ENCODE measurements around the gene CPB2. TPM values are rescaled to one million over a fixed set of nuclear protein-coding genes. Genes with fewer than 3 reads are reported as not detected.

Gene CPB2
- total and polyA plus RNA-seq, 8 donors: 0.17 to 18.4 (median 0.35) TPM

- no peaks in the 10 kb centered on the region for H3K27me3 ChIP-seq
- no peaks in the 10 kb centered on the region for H3K4me1 ChIP-seq
- TF ChIP-seq CTCF (IDR thresholded peaks at IDR 0.05): no peak
- no peaks in the 10 kb centered on the region for H3K9me3 ChIP-seq
- no peak overlapping the region for H3K27ac ChIP-seq
- peaks cover 0 to 98% of the 10 kb centered on the region in 2 donors for H3K36me3 ChIP-seq
- intact Hi-C loops (cut with DNase I): no loop called here
- no peak for DNase-seq
- H3K4me3 ChIP-seq: no peak overlapping the region
- no peak for ATAC-seq
Observed at GRCh38 chr13:46149272-46150133, 44.7 kb upstream of the CPB2 start.

GRCh38 chr13:46146898-46147297, 42.1 kb upstream of the CPB2 start:
- Histone ChIP-seq H3K27me3 (no peaks in the 10 kb centered on the region), H3K4me1 (no peaks in the 10 kb centered on the region), H3K27ac (no peak overlapping the region), H3K36me3 (peaks cover 0 to 98% of the 10 kb centered on the region in 2 donors), H3K4me3 (no peak overlapping the region), H3K9me3 (no peaks in the 10 kb centered on the region)
- ATAC-seq (no peak), DNase-seq (peak in 1 of 4 donors; percentile 45)
- no peak for TF ChIP-seq CTCF (IDR thresholded peaks at IDR 0.05)
- intact Hi-C loops (cut with DNase I): no loop called here

GRCh38 chr13:46145950-46146349, 41.1 kb upstream of the CPB2 start:
- H3K36me3 ChIP-seq: peaks cover 0 to 98% of the 10 kb centered on the region in 2 donors
- ATAC-seq (no peak), DNase-seq (no peak)
- no peaks in the 10 kb centered on the region for H3K4me1 ChIP-seq
- no peaks in the 10 kb centered on the region for H3K9me3 ChIP-seq
- no peaks in the 10 kb centered on the region for H3K27me3 ChIP-seq
- intact Hi-C loops (cut with DNase I): no loop called here
- H3K4me3 ChIP-seq: no peak overlapping the region
- no peak overlapping the region for H3K27ac ChIP-seq
- TF ChIP-seq CTCF (IDR thresholded peaks at IDR 0.05): no peak

- Histone ChIP-seq H3K4me1 (no peaks in the 10 kb centered on the region), H3K36me3 (peaks cover 0 to 98% of the 10 kb centered on the region in 2 donors), H3K27ac (no peak overlapping the region), H3K4me3 (no peak overlapping the region), H3K9me3 (no peaks in the 10 kb centered on the region), H3K27me3 (no peaks in the 10 kb centered on the region)
- no peak for DNase-seq
- ATAC-seq: no peak
- no peak for TF ChIP-seq CTCF (IDR thresholded peaks at IDR 0.05)
- intact Hi-C loops (cut with DNase I): no loop called here
Observed at GRCh38 chr13:46145135-46145534, 40.3 kb upstream of the CPB2 start.

GRCh38 chr13:46143184-46143701, 38.4 kb upstream of the CPB2 start:
- DNase-seq (no peak), ATAC-seq (no peak)
- H3K9me3 ChIP-seq: no peaks in the 10 kb centered on the region
- H3K4me3 ChIP-seq: no peak overlapping the region
- H3K36me3 ChIP-seq: peaks cover 0 to 98% of the 10 kb centered on the region in 2 donors
- H3K4me1 ChIP-seq: no peaks in the 10 kb centered on the region
- TF ChIP-seq CTCF (IDR thresholded peaks at IDR 0.05): no peak
- intact Hi-C loops (cut with DNase I): no loop called here
- H3K27ac ChIP-seq: no peak overlapping the region
- no peaks in the 10 kb centered on the region for H3K27me3 ChIP-seq

All from left lung (tissue), 10 donors.